IPS DF 4.7 (cell line): ENCODE data around the gene TMEM258.

Experiments
- DNase-seq: peaks from one replicate; pipeline ENCODE4 v3.0.0-alpha.2; 2013; ENCODE audit warnings: low spot score; ENCODE audit errors: extremely low read depth

Gene TMEM258

DNA sequence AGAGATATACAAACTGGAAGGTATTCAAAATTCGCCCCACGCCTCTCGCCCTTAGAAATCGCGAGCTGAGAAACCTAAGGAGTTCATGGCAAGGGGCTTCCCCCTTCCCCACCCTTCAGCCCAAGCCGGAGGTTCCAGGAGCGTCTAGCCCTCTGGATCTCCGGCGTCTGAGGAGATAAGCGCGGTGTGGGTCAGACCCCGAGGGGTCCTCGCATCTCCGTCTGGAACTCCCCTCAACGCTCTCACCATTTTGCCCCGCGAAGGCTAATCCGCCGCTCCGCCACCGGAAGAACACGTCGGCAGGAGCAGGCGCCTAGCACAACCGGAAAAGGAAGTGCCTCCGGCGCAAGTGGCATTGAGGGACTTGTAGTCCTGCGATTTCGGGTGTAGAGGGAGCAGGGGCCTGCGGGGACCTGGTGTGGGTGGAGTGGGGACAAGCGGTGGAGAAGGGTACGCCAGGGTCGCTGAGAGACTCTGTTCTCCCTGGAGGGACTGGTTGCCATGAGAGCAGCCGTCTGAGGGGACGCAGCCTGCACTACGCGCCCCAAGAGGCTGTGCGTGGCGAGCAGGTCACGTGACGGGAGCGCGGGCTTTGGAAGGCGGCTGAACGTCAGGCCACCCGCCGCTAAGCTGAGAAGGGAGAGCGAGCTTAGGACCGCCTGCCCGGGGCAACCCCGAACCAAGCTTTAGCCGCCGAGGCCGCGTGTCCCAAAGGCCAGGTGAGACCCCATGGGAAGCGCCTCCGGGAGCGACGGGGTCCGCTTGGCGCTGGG, at the start of gene TMEM258, which contains the start of gene FEN1:
TSS of gene TMEM258 (minus strand) at position 290 of the 773 bp plus-strand sequence. CDS start at position 249, 41 bp downstream.
TSS of gene FEN1 (plus strand) at position 602 of the 773 bp plus-strand sequence. CDS start 2,451 bp downstream, outside the sequence.
- no peak for DNase-seq

GRCh38 chr11:61841636-61842527, 49.5 kb upstream of the TMEM258 start:
- DNase-seq = no peak

DNA sequence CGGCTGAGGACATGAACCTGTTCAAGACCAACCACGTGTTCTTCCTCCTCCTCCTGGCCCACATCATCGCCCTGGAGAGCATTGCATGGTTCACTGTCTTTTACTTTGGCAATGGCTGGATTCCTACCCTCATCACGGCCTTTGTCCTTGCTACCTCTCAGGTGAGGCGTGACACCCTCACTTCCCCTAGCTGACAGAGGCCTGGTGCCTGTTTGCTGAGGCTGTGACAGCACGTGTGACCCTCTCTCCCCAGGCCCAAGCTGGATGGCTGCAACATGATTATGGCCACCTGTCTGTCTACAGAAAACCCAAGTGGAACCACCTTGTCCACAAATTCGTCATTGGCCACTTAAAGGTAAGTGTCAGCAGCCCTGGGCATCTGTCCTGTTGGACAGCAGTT, 48.0 kb upstream of the TMEM258 start:
- DNase-seq = no peak

DNA sequence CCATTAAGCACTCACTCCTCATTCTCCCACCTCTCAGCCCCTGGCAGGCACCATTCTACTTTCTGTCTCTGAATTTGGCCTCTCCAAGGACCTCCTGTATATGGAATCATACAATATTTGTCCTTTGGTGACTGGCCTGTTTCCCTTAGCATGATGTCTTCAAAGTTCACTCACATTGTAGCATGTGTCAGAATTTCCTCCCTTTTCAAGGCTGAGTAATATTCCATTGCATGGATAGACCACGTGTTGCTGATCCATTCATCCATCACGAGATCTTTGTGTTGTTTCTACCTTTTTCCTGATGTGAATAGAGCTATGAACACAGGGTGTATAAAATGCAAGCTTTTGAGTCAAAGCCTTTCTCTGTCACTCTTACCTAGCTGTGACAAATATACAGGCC, 47.3 kb upstream of the TMEM258 start:
- DNase-seq = no peak

DNA sequence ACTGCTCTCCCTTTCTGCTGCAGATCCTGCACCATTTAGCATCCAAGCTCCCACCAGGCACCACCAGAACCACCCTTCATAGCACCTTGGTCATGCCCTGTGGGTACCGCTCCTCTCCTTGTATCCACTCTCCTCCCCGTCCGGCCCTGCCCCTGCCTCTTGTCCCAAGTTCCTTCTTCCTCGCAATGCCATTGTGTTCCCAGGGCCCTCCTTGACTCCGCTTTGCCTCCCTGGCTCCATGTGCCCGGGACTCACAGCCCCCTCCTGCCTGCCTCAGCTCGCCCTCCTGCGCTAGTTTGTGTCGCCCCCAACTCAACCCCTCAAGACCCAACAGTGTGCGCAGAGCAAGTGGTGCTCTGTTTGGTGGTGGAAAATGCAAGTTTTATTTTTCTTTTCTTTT, 46.5 kb upstream of the TMEM258 start:
- no peak for DNase-seq

DNA sequence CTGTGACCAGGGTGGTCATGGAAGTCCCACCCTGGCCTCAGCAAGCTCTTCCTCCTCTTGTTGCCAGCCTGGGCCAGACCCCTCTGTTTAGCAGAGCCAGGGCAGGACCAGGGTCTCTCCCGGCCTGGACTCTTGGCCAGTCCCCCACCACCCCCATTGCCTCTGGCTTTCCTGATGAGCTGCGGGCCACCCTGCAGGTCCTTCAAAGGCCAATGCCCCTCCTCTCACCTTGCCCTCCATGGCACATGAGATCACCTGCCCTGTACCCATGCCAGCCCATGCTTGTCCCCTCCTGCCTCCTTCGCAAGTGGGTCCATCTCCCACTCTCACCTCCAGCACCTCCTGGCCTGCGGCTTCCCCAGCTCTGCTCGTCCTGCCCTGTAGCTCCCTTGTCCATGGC, 46.1 kb upstream of the TMEM258 start:
- DNase-seq = no peak

DNA sequence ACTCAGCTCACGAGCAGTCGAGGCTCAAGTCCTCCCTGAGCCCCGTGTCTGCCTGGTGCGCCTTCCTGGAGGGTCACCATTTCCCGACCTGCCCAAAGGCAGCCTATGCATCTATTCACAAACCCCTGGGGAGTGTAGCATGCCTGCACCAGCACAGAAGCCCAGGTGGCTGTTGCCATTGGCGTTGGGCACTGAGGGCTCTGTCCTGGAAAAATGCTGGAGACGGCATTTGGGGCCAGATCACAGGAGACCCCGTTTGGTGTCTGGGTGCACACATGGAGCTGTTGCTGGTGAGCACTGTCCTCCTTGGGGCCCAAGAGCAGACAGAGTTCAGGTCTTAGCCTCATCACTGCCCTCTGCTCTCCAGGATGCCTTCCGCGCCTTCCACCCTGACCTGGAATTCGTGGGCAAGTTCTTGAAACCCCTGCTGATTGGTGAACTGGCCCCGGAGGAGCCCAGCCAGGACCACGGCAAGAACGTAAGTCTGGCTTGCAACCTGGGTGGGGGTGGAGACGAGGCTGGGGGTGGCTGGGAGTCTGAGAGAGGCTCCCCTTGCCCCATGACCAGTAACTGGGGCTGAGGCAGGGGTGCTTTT, 45.1 kb upstream of the TMEM258 start:
- no peak for DNase-seq

DNA sequence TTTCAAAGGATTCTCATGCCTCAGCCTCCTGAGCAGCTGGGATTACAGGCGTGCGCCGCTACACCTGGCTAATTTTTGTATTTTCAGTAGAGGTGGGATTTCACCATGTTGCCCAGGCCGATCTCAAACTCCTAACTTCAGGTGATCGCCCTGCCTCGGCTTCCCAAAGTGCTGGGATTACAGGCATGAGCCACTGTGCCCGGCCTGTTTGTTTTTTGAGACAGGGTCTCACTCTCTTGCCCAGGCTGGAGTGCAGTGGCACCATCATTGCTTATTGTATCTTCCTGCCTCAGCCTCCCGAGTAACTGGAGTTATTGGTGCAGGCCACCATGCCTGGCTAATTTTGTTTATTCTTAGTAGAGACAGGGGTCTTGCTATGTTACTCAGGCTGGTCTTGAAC, 43.8 kb upstream of the TMEM258 start:
- DNase-seq = no peak

DNA sequence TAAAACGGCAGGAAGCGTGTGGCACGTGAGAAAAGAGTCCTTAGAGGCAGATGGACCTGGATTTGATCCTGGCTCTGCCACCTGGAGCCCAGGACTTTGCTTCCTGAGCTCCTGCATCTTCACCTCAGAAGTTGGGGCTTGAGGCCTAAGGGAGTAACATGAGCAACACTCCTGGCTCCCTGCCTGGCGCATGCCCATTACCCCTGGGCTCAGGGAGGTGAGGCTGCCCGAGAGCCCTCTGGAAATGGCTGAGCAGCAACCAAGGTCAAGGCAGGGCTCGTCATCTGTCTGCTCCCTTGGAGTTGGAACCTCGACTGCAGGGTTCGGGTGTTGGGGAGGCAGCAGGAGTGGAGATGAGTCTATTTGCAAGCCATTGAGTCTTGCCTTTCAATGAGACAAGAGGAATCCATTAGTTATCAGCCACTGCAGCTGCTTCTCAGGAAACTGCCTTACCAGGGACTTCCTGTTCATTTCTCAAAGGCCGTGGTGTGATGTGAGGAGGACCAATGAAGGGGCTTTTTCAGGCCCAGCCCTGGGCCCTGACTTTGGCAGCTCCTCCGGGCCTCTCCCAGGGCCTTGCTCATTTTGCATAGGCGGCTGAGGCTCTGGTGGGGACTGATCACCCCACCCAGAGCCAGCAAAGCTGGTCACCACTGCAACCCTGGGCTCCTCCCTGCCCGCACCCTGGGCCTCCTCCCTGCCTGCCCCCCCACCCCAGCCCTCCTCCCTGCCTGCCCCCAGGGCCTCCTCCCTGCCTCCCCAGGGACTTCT, 42.1 kb upstream of the TMEM258 start:
- DNase-seq = no peak

DNA sequence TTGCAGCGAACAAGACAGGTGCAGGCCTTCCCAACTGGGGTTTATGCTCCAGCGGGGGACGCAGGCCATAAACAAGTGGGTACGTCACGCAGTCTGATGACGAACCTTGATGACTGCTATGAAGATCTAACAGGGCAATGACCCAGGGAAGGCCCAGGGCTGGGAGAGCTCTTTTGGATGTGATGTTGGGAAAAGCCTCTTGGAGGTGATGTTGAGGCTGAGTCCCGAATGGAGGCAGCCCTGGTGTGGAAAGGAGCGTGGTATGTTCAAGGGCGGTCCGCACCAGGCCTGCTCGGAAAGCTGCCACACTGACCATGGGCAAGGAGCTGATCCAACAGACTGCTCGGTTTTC, 41.5 kb upstream of the TMEM258 start:
- no peak for DNase-seq

DNA sequence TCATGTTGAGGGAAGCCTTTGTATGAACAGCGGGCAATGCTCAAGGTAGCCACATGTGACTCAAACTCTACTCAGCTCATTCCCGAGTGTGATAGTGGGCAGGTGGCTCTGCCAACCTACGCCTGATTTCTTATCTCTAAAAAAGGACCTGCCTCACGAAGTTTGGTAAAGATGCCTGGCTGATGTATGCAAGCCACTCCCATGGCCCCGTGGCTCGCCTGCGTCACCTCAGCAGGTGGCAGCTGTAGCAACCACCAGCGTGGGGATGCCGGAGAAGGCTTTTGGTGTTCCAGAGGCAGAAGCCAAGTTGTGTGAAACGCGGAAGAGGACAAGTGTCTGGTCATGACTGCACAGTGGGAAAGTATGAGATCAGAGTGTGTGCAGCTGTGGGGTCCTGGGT, 41.1 kb upstream of the TMEM258 start:
- DNase-seq = no peak

- no peak for DNase-seq
Measured at GRCh38 chr11:61832754-61833153, 40.4 kb upstream of the TMEM258 start.

GRCh38 chr11:61832207-61832606, 39.8 kb upstream of the TMEM258 start:
- DNase-seq = no peak

DNA sequence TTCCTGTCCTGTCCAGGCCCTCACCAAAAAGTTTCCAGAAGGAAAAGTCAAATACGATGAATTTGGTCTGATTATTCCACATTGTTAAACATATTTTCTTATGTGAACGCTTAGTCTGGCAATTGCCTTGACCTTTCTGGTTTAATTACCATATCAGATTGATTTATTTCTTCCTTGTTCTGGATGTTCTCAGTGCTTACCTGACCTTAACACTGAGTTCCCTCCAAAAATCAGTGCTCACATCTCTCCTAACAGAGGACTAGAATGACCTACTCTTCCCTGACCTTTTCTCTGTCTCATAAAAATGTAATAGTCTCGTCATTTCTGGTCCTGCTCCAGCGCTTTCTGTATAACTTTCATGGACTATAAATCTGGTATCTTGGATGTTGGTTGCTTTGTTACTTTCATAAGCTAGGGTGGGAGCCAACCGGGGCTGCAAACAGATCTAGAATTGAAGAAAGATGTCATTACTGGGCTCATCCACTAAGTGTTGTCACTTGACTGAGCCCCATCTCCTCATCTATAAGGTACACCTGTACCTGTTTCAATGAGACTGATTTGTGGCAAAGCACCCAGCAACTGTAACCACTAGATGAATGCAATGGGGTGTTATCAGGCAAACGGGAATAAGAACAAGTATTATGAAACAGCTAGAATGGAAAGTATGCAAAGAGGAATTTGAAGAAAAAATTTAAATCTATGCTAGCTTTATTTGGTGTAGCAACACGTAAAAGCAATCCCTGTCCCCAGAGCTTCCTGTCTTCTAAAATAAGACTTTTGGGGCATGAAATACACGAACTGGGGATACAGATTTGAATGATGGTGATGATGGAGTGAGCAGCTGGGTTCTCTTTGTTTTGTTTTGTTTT, 38.1 kb upstream of the TMEM258 start:
- DNase-seq = no peak

GRCh38 chr11:61829806-61830205, 37.4 kb upstream of the TMEM258 start:
- no peak for DNase-seq

DNA sequence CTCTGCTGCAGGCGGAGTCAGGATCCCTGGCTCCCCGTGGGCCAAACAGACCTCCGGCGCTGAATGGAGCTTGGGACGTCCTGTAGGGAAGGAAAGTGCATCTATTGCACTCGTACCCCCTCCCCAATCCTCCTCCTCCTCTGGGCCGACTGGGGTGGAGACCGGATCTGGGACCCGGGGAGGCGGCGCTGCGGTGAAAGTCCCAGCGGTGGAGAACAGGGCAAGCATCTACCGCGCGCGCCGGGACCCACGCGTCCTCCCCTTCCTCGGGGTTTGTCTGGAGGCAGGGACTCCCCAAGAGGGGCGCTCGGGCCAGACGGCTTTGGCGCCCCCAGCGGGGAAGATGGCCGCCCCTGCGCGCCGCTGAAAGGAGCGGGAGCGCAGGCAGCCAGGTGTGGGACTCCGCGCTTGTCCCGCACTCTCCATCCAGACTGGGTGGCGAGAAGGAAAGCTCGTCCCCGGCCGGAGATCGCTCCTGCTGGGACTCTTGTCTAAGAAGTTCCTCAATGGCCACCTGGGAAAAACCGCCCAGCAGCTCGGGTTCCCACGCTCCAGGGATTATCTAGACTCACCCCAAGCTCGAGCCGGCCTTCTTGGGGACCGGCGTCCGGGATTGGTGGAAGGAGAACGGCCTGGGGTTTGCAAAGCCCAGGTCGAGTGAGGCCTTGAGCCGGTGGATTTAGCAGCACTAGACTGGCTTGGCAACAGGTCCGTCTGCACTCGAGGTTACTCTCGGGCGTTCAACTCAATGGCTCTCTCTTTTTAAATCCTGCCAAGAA, 36.4 kb upstream of the TMEM258 start:
- no peak for DNase-seq

DNA sequence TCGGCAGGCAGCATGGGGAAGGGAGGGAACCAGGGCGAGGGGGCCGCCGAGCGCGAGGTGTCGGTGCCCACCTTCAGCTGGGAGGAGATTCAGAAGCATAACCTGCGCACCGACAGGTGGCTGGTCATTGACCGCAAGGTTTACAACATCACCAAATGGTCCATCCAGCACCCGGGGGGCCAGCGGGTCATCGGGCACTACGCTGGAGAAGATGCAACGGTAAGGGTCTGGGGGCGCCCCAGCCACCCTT, 35.9 kb upstream of the TMEM258 start:
- no peak for DNase-seq

DNA sequence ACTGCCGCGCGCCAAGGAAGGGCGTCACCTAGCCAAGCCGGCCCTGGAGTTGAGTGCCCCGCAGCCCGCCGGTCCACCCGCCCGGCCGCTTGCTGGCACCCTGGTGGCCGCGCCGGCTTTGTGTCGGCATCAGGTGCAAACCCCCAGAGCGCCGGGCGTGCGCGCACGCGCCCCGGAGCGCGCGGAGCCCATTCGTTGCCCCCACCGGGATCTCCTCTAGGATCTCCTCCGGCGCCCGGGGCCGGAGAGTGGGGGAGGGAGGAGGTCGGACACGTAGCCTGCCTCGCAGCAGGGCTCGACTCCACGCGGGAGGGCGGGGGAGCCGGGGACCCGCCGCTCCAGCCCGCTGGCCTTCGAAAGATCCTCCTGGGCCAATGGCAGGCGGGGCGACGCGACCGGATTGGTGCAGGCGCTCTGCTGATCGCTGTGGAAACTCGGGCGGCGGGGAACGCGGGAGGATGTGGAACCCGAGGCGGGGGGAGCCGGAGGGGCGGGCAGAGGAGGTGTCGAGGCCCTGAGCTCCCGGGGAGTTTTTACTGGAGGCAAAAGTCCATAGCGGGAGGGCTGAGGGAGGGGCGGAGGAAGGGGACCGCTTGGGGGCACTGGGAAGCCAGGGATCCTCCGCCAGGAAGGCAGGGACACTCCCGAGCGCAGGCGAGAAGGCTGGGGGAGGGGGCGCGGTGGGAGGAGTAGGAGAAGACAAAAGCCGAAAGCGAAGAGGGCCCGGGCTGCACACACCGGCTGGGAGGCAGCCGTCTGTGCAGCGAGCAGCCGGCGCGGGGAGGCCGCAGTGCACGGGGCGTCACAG, 35.4 kb upstream of the TMEM258 start, which contains the start of gene FADS2:
TSS of gene FADS2 (plus strand) at position 730 of the 808 bp plus-strand sequence. CDS start 91 bp downstream, outside the sequence.
- DNase-seq = no peak
